GM10248 (cell line): ENCODE data around the gene FAM163B.
"Not testable (repeated sequence)": the region's sequence is repeated elsewhere in the genome, so short reads cannot be mapped to it uniquely, and the experiment has no call there.

Source experiments
- CTCF ChIA-PET: fragments of 300-600 bp; sonication (Branson Sonifier 250); formaldehyde crosslinking; extraction: SDS; loops from one replicate; lab custom pipeline; 2021; ENCODE audit warnings: antibody characterized with exemption; lab: Yijun Ruan, JAX
- POLR2A ChIA-PET: fragments of 350-650 bp; sonication (Branson Sonifier 250); formaldehyde crosslinking; extraction: SDS; loops from one replicate; lab custom pipeline; 2020; ENCODE audit warnings: antibody characterized with exemption; lab: Yijun Ruan, JAX
- DNase-seq: peaks from one replicate; pipeline ENCODE4 v3.0.0; 2012; ENCODE audit errors: extremely low spot score
- TF ChIP-seq, protein P1 (sequence below): IDR thresholded peaks from 2 replicates; pipeline ENCODE4 v1.5.1; 2012; ENCODE audit warnings: mild to moderate bottlenecking, low read depth; ENCODE audit errors: extremely low read depth, missing control alignments, control extremely low read depth

FAM163B gene

GRCh38 chr9:133628766-133629165 is 19.6 kb upstream of the FAM163B start:
- no peak for DNase-seq
- CTCF ChIA-PET: interaction anchor here (0.8 kb wide), 1 partner anchor 32 kb away, joined by 3 read pairs; no protein-coding TSS in a partner anchor
- TF ChIP-seq, protein P1, sequence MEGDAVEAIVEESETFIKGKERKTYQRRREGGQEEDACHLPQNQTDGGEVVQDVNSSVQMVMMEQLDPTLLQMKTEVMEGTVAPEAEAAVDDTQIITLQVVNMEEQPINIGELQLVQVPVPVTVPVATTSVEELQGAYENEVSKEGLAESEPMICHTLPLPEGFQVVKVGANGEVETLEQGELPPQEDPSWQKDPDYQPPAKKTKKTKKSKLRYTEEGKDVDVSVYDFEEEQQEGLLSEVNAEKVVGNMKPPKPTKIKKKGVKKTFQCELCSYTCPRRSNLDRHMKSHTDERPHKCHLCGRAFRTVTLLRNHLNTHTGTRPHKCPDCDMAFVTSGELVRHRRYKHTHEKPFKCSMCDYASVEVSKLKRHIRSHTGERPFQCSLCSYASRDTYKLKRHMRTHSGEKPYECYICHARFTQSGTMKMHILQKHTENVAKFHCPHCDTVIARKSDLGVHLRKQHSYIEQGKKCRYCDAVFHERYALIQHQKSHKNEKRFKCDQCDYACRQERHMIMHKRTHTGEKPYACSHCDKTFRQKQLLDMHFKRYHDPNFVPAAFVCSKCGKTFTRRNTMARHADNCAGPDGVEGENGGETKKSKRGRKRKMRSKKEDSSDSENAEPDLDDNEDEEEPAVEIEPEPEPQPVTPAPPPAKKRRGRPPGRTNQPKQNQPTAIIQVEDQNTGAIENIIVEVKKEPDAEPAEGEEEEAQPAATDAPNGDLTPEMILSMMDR: no peak
- POLR2A ChIA-PET: no interaction called here

GRCh38 chr9:133627341-133627740 is 18.2 kb upstream of the FAM163B start:
- CTCF ChIA-PET: no interaction called here
- TF ChIP-seq, protein P1: no peak

DNA sequence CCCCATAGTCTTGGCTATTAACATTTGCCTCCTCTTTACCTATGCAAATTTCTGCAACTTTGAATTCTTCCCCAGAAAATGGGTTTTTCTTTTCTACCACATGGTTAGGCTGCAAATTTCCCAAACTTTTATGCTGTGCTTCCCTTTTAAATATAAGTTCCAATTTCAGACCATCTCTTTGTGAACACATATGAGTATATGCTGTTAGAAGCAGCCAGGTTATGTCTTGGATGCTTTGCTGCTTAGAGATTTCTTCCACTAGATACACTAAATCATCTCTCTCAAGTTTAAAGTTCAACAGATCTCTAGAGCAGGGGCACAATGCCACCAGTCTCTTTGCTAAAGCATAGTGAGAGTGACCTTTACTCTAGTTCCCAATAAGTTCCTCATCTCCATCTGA is 16.8 kb upstream of the FAM163B start:
- DNase-seq, CTCF ChIA-PET, POLR2A ChIA-PET: not testable (repeated sequence)

More at GRCh38 chr9:133627341-133627740, 18.2 kb upstream of the FAM163B start:
- POLR2A ChIA-PET: no interaction called here
- no peak for DNase-seq

- no peak for DNase-seq
- ChIA-PET POLR2A (no interaction called here), CTCF (no interaction called here)
- TF ChIP-seq, protein P1: no peak
These were observed 13.4 kb upstream of the FAM163B start for GRCh38 chr9:133622555-133622954.

- no peak for DNase-seq
- ChIA-PET POLR2A (no interaction called here), CTCF (no interaction called here)
- TF ChIP-seq, protein P1: no peak
These were observed 12.6 kb upstream of the FAM163B start for GRCh38 chr9:133621725-133622267.

DNA sequence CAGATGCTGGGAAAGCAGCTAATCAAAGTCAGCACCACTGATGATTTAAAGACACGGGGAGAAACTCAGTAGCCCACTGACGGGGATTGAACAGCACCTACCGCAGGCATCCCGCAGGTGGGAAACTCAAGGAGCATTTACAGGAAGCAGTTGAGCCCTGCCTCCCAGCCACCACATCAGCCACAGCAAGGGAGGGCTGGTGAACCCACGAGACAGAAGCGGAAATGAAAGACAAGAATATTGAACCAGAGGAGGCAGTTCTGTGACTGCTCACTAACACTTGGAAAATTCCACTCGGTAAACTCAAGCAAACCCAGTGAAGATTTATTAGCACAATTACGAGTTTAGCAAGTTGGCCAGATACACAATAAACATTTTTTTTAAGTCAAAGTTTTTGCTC is 10.6 kb upstream of the FAM163B start:
- POLR2A ChIA-PET: no interaction called here
- CTCF ChIA-PET: no interaction called here
- peak; percentile 46 for DNase-seq

GRCh38 chr9:133618726-133619125 is 9.5 kb upstream of the FAM163B start:
- DNase-seq: no peak
- ChIA-PET CTCF (no interaction called here), POLR2A (no interaction called here)
- TF ChIP-seq, protein P1: no peak

More for the DNA sequence above, 10.6 kb upstream of the FAM163B start:
- TF ChIP-seq, protein P1: no peak
